ENCODE measurements around the gene UBL7.

GRCh38 chr15:74428442-74428787, 32.5 kb downstream of the UBL7 start:
- TF ChIP-seq CTCF (IDR thresholded peaks at IDR 0.05) (no peak), EP300 (IDR thresholded peaks at IDR 0.05) (no peak)
